ENCODE measurements around the gene SIGLEC7. TPM values are rescaled to one million over a fixed set of nuclear protein-coding genes. Genes with fewer than 3 reads are reported as not detected.

SIGLEC7 gene
- total RNA-seq, 1 donor from 2014 or later = not detected

- no peak overlapping the region for H2AFZ ChIP-seq (ENCODE audit: low read depth, low read length)
- peaks cover 1% of the 10 kb centered on the region for H3K9me3 Mint-ChIP-seq (ENCODE audit: unreplicated experiment)
- FAIRE-seq = no peak
- H3K27ac ChIP-seq (ENCODE audit: low read depth, low read length) = no peak overlapping the region
- no peak overlapping the region for H3K4me3 Mint-ChIP-seq (ENCODE audit: unreplicated experiment)
- no peaks in the 10 kb centered on the region for H3K36me3 Mint-ChIP-seq (ENCODE audit: low read depth, unreplicated experiment)
- no peaks in the 10 kb centered on the region for H3K27me3 ChIP-seq (ENCODE audit: insufficient read depth, low read length)
- no peaks in the 10 kb centered on the region for H3K79me2 ChIP-seq (ENCODE audit: insufficient read depth, low read length)
- H3K4me1 ChIP-seq (ENCODE audit: insufficient read depth, low read length) = no peaks in the 10 kb centered on the region
- TF ChIP-seq EZH2 (IDR thresholded peaks at IDR 0.05; ENCODE audit: insufficient read depth, low read length) (no peak), CTCF (IDR thresholded peaks at IDR 0.05; ENCODE audit: insufficient read depth, low read depth, low read length) (no peak)
- no peak for DNase-seq (ENCODE audit: low read depth)
- no peaks in the 10 kb centered on the region for H4K20me1 ChIP-seq (ENCODE audit: insufficient read depth, low read length)
- H3K27ac Mint-ChIP-seq (ENCODE audit: unreplicated experiment) = no peak overlapping the region
- no peaks in the 10 kb centered on the region for H3K36me3 ChIP-seq (ENCODE audit: insufficient read depth, low read length)
- H3K27me3 Mint-ChIP-seq (ENCODE audit: low read depth, unreplicated experiment) = peaks cover 24% of the 10 kb centered on the region
- no peak overlapping the region for H3K4me2 ChIP-seq (ENCODE audit: low read length)
- no peak overlapping the region for H3K4me3 ChIP-seq (ENCODE audit: insufficient read depth, low read depth, low read length)
- no peaks in the 10 kb centered on the region for H3K4me1 Mint-ChIP-seq (ENCODE audit: low read depth, unreplicated experiment)
- H3K9ac ChIP-seq (ENCODE audit: low read length) = no peak overlapping the region
- H3K9me3 ChIP-seq (ENCODE audit: insufficient read depth, low read depth, low read length) = no peaks in the 10 kb centered on the region
Observed at GRCh38 chr19:51128227-51128626, 13.9 kb upstream of the SIGLEC7 start.

GRCh38 chr19:51129716-51130115 is 12.4 kb upstream of the SIGLEC7 start:
- no peak for FAIRE-seq

More at GRCh38 chr19:51129716-51130115, 12.4 kb upstream of the SIGLEC7 start:
- Histone ChIP-seq H3K4me3 (ENCODE audit: insufficient read depth, low read depth, low read length) (no peak overlapping the region), H2AFZ (ENCODE audit: low read depth, low read length) (no peak overlapping the region), H3K79me2 (ENCODE audit: insufficient read depth, low read length) (no peaks in the 10 kb centered on the region), H3K4me2 (ENCODE audit: low read length) (no peak overlapping the region), H3K4me1 (ENCODE audit: insufficient read depth, low read length) (no peaks in the 10 kb centered on the region), H3K9me3 (ENCODE audit: insufficient read depth, low read depth, low read length) (no peaks in the 10 kb centered on the region), H3K27ac (ENCODE audit: low read depth, low read length) (no peak overlapping the region), H4K20me1 (ENCODE audit: insufficient read depth, low read length) (no peaks in the 10 kb centered on the region), H3K9ac (ENCODE audit: low read length) (no peak overlapping the region), H3K27me3 (ENCODE audit: insufficient read depth, low read length) (no peaks in the 10 kb centered on the region), H3K36me3 (ENCODE audit: insufficient read depth, low read length) (no peaks in the 10 kb centered on the region)
- Mint-ChIP-seq H3K27me3 (ENCODE audit: low read depth, unreplicated experiment) (peaks cover 21% of the 10 kb centered on the region), H3K9me3 (ENCODE audit: unreplicated experiment) (peaks cover 1% of the 10 kb centered on the region), H3K4me3 (ENCODE audit: unreplicated experiment) (no peak overlapping the region), H3K27ac (ENCODE audit: unreplicated experiment) (no peak overlapping the region), H3K36me3 (ENCODE audit: low read depth, unreplicated experiment) (no peaks in the 10 kb centered on the region), H3K4me1 (ENCODE audit: low read depth, unreplicated experiment) (no peaks in the 10 kb centered on the region)
- no peak for TF ChIP-seq CTCF (IDR thresholded peaks at IDR 0.05; ENCODE audit: insufficient read depth, low read depth, low read length)
- no peak for DNase-seq (ENCODE audit: low read depth)

Data from astrocyte (in vitro differentiated cells and primary cell).